Measurements from ENCODE around the gene ARFGEF2.
A peak's percentile ranks its signal among the peaks of the same experiment; 100 is the strongest.
"Not testable (repeated sequence)": the region's sequence is repeated elsewhere in the genome, so short reads cannot be mapped to it uniquely, and the experiment has no call there.

The ARFGEF2 gene

DNA sequence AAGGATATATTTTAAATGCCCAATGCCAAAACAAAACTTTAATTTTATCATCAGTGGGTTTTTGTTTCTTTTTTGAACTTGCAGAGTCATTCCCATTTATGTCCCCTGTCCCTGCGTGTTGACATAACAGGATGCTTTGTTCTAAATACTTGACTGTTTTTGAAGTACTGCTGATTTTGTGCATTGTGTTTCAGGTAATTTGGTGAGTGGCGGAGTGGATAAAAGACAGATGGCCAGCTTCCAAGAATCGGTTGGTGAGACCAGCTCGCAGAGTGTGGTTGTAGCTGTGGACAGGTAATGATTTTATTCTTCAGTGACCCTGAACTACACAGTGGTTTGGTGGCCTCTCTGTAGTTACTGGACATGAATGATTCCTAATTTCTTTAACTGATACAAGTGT lies 74.1 kb downstream of the ARFGEF2 start:
- no peak for DNase-seq (ENCODE audit: low read depth)

DNA sequence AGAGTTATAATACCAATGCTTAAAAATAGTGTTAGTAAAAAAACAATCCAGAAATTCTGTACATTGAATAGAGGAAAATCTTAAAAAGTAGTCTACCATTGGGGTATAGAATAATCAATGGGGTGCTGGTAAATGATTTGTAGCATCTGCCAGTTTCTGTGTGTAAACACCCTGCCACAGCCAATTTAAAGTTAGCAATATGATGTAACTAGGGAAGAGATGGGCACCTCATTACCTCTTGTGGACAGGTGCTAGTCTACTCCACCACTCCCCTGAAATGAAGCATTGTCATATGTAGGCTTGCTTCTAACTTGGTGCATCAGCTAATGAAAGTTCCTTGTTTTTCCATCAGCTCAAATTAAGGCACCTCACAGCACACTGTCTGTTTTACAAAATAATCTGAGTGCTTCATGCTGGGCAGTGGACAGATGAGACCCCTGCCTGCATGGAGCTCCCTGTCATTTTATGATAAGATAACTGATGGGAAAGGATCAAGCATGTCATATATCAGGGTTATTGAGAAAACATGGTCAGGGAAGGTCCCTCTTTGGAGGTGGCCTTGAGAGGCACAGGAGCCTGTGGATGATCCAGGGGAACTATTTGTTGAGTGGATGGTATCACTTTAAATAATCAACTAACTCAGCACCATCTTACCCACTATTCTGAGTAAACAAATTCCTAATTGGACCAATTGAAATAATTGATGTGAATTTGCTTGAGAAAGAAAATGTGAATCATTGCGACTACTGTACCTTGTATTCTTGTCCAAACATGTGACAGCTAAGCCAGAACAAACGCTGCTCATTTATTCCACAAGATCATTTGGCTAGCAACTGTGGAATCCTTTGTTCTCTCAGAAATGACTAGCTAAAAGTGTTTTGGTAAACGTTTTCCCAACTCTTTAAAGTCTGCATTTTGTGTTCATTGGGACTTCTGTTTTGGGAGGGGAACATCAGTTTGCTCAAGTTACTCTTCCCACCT lies 78.7 kb downstream of the ARFGEF2 start:
- DNase-seq (ENCODE audit: low read depth): no peak

DNA sequence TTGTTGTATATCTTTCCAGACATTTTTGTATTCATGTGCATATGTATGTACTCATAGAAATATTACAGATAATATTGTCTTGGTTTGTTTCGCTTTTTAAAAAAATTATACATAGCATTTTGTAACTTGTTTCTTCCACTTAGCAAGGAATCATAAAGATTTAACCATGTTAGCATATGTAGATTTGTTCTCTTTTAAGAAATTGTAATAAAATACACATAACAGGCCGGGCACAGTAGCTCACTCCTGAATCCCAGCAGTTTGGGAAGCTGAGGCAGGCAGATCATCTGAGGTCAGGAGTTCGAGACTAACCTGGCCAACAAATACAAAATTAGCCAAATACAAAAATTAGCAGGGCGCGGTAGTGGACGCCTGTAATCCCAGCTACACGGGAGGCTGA lies 80.2 kb downstream of the ARFGEF2 start:
- DNase-seq (ENCODE audit: low read depth): no peak

DNA sequence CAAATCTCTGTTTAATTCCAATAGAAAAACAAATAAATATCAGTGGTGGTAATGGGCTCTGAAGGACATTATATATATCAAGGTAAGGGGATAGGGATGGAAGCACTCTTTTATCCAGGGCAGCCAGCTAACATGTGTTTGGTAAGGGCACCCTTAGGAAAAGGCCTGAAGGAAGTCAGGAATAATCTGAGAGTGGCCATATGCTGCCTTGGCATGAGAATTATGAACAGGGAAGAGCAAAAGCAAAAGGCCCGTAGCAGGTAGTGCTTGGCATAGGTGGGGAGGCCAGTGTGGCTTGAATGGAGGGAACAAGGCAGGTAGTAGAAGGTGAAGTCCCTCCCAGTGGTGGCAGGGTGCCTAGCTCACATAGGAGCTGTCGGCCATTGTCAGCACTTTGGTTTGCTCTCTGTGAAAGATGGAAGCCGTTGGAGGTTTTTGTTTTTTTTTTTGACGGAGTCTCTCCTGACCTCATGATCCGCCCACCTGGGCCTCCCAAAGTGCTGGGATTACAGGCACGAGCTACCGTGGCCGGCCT lies 85.0 kb downstream of the ARFGEF2 start:
- no peak for DNase-seq (ENCODE audit: low read depth)

DNA sequence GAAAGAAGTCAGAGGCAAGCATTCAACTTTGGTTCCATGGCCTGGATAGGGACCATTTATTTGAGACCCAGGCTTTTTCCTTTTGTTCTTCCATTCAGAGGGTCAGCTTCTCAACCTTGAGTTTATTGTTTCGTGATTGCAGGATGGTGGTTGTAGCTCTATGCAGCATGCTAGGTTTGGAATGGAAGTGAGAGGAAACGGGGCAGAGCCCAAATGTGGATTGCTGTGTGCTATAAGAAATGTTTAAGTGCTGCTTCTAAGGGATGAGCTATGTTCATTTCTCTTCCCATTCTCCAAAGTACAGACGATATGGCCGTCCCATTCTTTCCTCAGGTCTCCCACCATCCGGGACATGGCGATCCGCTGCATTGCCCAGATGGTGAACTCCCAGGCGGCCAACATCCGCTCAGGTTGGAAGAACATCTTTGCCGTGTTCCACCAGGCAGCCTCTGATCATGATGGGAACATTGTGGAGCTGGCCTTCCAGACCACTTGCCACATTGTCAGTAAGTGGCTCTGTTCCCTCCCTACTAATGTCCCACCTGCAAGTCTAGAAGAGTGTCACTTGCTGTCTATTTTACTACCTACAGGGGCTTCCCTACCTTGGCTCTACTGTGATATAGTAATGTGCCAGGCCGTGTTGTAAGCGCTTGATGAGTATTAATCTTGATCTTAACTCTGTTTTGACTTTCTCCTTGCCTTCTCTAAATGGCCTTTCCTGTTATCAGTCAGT lies 88.6 kb downstream of the ARFGEF2 start:
- DNase-seq (ENCODE audit: low read depth): no peak

DNA sequence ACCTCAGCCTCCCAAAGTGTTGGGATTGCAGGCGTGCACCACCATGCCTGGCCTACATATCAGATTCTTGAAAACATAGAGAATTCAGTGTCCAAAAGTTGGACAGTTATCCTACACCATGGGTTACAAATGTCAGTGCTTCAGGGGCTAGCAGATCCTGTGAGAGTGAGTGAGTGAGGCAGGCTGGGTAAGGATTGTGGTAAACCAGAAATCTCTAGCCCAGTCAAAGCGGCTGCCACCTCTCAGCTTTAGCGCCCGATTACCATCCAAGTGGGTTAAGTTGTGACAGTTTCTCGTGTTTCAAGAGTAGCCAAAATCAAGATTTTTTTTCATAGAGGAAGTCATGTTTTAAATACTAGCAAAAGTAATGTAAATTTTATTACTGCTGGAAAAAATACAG lies 102.7 kb downstream of the ARFGEF2 start:
- no peak for DNase-seq (ENCODE audit: low read depth)

DNA sequence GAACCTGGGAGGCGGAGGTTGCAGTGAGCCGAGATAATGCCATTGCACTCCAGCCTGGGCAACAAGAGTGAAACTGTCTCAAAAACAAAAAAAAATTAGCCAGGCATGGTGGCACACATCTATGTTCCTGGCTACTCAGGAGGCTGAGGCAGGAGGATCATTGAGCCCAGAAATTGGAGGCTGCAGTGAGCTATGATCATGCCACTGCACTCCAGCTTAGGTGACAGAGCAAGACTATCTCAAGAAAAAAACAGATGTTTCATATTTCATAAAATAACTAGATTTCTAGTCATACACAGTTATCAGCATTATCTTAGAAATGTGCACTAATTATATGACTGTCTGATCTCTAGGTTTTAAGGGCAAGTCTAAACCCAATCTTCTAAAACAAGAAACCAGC lies 106.7 kb downstream of the ARFGEF2 start:
- DNase-seq (ENCODE audit: low read depth): not testable (repeated sequence)

DNA sequence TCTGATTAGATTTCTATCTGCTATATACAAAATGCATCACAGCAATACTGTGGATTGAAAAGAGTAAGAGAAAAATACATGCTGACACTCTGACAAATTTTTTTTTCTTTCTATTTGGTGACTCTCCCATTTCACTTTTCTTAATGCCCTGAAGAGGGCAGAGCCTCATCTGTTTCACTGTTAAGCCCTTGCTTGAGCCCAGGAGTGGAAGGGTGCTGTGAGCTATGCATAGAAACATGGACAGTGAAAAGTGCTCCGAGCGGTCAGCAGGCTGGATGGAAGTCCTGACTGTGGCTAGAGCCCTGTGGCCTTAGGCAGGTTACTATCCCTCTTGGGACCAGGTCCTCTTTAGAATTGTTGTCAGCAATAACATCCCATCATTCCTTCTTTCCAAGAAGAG lies 107.2 kb downstream of the ARFGEF2 start:
- no peak for DNase-seq (ENCODE audit: low read depth)

DNA sequence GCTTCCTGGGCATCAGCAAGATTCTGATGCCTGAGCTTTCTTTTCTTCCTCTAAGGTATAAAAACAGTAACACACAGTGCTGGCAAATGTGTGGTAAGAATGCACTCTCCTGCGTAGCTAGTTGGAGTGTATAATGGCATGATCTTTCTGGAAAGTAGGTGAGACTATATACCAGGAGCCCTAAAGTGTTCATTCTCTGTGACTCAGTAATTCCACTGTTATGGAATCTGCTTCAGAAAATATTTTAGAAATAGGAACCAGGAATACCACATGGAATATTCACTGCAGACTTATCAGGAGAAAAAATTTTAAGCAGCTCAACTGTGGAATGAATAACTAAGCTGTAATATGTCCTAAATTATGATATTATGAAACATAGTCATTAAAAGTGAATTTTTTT lies 107.7 kb downstream of the ARFGEF2 start:
- DNase-seq (ENCODE audit: low read depth): no peak

DNA sequence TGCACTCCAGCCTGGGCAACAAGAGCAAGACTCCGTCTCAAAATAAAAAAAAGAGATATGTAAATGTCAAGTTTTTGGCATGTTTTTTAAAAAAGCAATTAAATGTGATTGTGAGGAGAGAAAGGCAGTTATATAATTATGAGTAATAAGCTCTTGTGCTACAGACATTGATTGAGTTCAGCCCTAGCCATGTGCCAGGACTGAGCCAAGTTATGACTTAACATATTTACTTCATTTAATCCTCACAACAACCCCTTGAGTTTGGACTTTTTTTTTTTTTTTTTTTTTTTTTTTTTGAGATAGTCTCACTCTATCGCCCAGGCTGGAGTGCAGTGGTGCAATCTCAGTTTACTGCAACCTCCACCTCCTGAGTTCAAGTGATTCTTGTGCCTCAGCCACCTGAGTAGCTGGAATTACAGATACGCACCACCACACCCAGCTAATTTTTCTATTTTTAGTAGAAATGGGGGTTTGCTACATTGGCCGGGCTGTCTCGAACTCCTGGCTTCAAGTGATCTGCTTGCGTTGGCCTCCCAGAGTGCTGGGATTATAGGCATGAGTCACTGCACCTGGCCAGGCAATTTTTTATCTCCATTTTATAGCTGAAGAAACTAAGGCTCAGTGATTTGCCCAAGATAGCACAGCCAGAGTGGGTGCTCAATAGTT lies 109.6 kb downstream of the ARFGEF2 start:
- no peak for DNase-seq (ENCODE audit: low read depth)

DNA sequence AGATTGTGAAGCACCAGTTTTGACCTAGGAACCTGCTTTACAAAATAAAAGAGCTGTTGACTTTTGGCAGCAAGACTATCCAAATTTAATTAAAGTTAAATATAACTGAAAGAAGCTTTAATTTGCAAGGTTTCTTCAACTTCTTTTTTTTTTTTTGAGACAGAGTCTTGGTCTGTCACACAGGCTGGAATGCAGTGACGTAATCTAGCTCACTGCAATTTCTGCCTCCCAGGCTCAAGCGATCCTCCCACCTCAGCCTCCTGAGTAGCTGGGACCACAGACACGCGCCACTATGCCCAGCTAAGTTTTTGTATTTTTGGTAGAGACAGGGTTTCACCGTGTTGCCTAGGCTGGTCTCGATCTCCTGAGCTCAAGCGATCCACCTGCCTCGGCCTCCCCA lies 110.9 kb downstream of the ARFGEF2 start:
- DNase-seq (ENCODE audit: low read depth): no peak

DNA sequence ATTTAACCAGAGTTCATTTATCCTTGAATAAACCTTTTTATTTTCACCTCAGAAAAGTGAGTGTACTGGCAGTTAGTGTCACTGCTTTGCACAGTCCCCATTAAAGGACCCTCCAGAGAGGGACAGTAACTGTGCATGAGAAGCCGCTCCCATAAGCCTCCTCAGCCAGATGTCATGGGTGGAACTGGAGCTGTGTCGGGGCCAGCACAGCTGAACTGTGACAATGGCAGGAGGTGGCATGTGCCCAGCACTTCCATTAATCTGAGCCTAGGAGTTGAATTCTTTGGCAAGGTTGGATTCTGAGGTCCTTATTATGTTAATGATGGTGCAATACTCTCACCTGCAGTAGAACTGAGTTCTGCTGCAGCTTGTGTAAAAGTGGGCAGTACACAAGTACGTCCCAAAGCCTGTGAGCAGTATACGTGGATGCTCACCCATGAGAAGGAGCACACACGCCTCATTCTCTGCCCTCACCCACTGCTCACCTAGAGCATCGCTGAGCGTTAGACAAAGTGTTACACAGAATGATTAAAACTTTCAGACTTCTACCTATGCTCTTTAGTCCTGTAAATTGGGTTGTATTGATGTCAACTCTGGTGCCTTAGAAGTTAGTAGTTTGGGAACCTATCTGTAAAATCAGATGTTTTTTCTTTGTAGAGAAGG lies 112.7 kb downstream of the ARFGEF2 start:
- no peak for DNase-seq (ENCODE audit: low read depth)

DNA sequence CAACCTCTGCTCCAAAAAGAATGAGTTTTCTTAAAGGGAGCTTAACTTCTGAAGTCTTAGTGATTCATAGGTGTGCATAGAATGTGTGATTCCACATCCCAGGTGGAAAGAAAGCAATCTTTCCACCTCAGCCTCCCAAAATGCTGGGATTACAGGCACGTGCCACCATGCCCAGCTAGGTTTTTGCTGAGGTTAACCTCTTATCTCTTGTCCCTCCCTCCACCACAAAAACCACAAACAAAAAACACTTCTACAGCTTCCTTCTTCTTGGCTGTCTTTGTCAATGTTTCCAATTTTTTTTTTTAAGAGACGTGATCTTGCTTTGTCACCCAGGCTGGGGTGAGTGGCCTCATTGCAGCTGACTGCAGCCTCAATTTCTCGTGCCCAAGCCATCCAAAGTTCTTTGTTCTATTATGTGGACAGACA lies 116.5 kb downstream of the ARFGEF2 start:
- no peak for DNase-seq (ENCODE audit: low read depth)

DNA sequence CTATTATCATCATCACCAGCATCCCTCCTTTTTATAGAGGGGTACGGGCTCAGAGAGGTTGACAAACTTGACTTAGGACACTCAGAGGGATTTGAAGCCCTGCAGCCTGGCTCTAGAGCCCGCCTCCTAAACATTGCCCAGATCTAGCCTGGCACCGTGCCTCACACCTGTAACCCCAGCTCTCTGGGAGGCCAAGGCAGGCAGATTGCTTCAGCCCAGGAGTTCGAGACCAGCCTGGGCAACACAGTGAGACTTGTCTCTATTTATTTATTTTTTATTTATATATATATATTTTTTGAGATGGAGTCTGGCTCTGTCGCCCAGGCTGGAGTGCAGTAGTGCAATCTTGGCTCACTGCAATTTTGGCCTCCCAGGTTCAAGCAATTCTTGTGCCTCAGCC lies 118.3 kb downstream of the ARFGEF2 start:
- no peak for DNase-seq (ENCODE audit: low read depth)

DNA sequence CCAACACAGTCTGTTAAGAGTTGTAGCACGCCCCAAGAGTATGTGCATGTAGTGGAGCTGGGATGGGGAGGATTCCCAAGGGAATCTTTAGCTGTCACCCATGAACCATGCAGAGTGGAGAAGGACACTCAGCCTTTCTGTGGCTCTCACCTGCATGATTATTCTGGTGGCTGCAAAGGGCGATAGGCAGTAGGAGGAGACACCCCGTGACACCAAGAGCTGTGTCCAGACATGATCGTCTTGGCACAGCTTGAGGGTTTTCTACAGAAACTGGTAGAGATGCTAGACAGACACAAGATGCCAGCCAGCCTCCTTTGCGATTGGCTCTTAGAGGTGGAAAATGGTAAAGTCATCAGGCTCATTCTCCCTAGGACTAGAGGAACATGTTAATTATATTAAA lies 121.5 kb downstream of the ARFGEF2 start:
- no peak for DNase-seq (ENCODE audit: low read depth)

DNA sequence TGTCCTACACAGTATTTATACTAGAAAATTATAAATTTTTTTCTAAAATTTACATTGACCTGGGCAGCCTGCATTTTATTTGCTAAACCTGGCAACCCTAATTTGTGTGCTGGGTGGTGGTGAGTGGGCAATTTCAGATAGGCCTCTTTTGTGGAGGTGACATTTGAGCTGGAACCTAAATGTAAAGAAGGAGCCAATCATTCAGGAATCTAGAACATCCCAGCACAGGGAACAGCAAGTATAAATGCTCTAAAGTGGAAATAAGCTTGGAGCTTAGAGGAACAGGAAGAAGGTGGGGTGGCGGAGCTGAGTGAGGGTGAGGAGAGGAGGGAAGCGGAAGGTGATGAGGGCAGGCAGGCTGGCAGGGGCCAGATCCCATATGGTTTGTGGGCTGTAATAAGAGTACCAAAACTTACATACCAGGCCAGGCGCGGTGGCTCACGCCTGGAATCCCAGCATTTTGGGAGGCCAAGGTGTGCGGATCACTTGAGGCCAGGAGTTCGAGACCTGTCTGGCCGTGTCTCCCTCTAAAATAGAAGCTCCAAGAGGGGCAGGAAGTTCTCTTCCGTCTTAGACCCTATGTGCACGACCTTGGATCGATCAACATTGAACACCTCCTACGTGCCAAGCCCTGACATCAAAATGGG lies 124.1 kb downstream of the ARFGEF2 start:
- peak; percentile 3 for DNase-seq (ENCODE audit: low read depth)

DNA sequence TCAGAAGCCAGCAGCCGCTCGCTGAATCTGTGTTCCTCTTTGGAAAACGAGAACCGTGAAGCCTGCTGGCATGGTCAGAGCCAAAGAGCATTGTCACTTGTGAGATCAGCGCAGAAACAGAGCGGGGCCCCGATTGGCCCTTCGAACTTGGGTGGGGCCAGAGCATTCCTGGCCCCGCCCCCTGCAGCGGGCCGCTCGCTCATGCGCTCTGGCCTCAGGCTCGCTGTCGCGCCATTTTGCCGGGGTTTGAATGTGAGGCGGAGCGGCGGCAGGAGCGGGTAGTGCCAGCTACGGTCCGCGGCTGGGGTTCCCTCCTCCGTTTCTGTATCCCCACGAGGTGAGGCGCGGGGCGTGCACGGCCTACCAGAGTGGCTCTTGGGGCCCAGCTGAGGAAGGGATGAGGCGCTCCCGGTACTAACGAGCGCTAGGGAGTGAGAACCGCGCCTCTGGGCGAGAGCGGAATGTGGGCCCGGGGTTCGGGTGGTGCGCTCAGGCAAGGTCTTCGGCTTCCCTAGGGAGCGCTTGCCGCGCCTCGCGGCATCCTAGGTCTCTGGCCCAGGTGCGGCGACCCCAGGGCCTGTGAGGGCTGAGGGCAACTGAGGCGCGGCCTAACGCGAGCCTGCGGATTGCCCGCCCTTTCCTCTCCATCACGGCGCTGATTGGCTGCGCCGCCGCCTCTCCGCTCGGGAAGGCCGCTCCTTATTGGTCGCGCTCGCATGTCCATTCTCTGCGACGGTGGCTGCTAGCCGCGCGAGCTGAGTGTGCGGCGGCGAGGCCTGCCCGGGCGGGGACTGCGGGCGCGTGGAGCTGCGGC lies 124.8 kb downstream of the ARFGEF2 start, which contains the start of gene CSE1L:
Gene CSE1L, plus strand, starts transcription at position 226 of the 814 bp plus-strand sequence. CDS start 12,152 bp downstream, outside the sequence.
- peak; percentile 91 for DNase-seq (ENCODE audit: low read depth)

DNA sequence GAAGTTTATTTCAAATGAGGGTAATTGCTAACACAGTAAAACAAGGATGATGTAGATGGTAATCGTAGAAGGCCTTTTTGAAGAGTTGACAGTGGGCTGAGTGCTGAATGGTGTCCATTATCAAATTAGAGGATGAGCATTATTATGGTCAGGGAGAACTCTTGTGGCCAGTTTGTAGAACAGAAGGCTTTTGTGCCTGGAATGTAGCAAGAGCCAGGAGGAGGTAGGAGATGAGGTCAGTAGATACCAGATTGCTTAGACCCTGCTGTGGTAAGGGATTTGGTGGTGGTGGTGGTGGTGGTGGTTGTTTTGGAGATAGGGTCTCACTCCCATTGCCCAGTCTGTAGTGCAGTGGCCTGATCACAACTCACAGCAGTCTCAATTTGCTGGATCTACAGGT lies 130.8 kb downstream of the ARFGEF2 start:
- DNase-seq (ENCODE audit: low read depth): no peak

DNA sequence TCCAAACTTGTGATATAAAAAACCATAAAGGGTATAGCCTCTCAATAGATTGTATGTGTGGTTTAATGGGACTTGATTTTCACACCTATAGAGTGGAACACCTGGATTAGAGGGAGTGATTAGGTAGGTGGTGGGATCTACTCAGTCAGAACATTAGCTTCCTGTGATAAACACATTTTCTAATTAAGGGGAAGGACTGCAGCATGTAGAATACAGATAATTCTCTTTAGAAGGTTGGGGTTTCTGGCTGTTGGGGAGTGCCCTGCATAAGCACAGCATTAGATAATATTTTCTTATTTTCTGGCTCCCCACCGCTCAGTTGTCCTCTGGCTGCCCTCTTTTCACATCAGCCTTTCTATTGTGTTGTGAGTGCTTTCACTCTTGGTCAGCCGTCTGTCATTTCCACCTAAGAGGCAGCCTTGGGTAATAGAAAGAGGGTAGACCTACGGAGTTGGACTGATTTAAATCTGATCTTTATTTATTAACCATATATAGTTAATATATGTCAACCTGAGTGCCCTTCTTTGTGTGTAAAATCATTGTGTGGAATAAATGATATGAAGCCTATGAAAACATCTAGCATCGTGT lies 132.6 kb downstream of the ARFGEF2 start:
- no peak for DNase-seq (ENCODE audit: low read depth)

DNA sequence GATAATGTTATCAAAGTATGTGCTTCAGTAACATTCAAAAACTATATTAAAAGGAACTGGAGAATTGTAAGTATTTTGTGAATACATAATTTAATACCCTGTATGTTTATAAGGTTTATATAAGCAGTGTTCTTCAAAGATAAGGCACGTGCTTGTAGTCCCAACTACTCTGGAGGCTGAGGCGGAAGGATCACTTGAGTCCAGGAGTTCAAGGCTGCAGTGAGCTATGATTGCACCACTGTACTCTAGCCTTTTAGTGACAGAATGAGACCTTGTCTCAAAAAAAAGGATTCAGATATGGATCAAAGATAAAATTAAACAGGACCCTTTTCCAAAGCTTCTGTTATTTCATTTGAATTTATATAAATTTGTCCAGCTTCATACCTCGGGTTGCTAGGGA lies 141.8 kb downstream of the ARFGEF2 start:
- no peak for DNase-seq (ENCODE audit: low read depth)
